Fibroblast of pulmonary artery (primary cell): ENCODE results near the gene RIMBP2.

Experiments used
- DNase-seq: peaks from one replicate; pipeline ENCODE4 v3.0.0-alpha.2; 2010; ENCODE audit warnings: low read depth
- H3K4me3 ChIP-seq: replicated peaks from 2 replicates; pipeline ENCODE4 v1.5.1; 2011; ENCODE audit warnings: low read depth, mild to moderate bottlenecking, control low read depth, low read length, moderate library complexity
- TF ChIP-seq, protein P1 (sequence below): IDR thresholded peaks from 2 replicates; pipeline ENCODE4 v1.5.1; 2011; ENCODE audit warnings: mild to moderate bottlenecking, control low read depth, low read length, inconsistent platforms; ENCODE audit errors: missing control alignments

The RIMBP2 gene

DNA sequence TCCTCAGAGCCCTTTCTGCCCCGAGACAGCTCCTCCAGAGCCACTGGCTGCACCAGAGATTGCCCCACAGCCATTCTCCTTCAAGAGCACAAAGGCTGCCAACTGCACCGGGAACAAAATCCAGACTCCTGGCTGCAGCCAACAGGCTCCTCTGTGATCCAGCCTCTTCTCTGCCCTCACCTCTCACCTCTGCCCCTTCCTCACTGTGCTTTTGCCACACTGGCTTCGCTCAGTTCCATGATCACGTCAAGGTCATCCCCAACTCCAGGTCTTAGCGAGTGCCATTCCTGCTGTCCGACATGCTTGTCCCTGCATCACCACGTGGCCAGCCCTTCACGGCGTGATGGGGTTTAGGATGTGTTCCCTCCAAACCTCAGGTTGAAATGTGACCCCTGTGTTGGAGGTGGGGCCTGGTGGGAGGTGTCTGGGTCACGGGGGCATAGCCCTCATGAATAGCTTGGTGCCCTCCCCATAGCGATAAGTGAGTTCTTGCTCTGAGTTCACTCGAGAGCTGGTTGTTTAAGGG, 229.1 kb downstream of the RIMBP2 start:
- DNase-seq, result no peak
- TF ChIP-seq, protein P1, sequence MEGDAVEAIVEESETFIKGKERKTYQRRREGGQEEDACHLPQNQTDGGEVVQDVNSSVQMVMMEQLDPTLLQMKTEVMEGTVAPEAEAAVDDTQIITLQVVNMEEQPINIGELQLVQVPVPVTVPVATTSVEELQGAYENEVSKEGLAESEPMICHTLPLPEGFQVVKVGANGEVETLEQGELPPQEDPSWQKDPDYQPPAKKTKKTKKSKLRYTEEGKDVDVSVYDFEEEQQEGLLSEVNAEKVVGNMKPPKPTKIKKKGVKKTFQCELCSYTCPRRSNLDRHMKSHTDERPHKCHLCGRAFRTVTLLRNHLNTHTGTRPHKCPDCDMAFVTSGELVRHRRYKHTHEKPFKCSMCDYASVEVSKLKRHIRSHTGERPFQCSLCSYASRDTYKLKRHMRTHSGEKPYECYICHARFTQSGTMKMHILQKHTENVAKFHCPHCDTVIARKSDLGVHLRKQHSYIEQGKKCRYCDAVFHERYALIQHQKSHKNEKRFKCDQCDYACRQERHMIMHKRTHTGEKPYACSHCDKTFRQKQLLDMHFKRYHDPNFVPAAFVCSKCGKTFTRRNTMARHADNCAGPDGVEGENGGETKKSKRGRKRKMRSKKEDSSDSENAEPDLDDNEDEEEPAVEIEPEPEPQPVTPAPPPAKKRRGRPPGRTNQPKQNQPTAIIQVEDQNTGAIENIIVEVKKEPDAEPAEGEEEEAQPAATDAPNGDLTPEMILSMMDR, result no peak

DNA sequence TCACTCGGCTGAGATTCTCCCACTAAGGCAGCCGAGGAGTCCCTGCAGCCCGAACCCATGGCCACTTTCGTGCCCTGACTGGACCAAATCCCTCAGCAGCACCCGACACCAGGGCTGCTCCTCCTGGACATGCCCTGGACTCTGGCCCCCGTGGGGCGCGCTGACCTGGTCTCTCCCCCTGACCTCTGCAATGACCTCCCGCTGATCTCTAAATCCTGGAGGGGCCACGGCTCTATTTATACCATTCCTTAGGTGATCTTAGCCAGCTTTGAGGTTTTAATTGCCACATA, 230.0 kb downstream of the RIMBP2 start:
- TF ChIP-seq, protein P1, result no peak
- no peak for DNase-seq
- H3K4me3 ChIP-seq, result no peak overlapping the region

More for the DNA sequence above, 229.1 kb downstream of the RIMBP2 start:
- no peak overlapping the region for H3K4me3 ChIP-seq

DNA sequence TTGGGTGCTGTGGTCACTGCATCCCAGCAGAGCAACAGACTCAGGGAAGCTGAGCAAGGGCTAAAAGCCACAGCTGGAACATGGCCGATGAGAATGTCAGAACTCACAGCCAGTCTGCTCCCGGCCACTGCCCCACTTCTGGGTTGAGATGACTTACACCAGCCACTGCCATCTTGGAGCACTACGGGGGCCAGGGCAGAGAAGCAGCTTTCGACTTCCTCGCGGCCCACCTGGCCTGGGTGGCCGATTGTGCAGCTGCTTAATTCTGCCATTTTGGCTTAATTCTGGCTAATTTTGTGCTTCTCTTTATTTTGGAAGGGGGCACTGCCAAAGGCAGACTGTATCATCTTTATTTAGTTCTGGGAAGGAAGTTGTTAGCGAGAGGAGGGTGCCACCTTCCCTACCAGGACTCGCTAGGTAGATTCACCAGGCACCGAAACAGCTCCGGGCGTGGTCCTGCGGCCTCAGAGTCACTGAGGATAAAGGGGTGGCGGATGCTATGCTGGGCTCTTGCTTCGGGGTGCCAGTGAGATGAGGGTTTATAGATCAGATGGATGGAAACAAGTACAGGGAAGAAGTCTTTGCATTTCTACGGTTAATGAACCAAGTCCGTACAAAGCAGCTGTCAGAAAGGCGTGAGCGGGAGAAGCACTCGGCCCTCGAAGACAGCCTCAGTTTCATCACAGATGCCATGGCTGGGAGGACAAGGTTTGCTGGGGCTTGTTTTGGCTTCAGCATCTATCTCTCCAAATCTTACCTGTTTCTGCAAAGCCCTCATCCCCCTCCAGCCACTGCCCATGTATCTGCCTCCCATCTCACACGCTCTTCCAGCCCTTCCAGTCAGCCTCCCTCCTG, 230.6 kb downstream of the RIMBP2 start:
- H3K4me3 ChIP-seq, result no peak overlapping the region
- DNase-seq, result no peak
- TF ChIP-seq, protein P1, result no peak

DNA sequence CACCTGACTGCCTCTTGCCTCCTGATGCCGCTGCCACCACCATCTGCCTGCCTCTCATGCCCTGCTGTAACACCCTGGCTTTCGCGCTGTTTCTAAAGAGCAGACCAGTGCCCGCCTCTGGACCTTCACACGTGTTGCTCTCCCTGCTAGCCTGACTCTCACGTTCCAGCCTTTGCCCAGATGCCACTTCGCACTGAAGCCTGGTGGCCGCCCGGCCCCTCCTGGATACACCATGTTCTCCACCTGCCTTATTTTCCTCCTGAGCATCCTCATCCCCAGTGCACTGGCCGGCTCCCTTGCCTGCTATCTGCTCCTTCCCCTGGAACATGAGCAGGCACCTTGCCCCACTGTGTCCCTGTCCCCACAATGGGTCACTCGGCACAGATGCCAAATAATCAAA, 231.9 kb downstream of the RIMBP2 start:
- H3K4me3 ChIP-seq, result no peak overlapping the region
- no peak for DNase-seq
- TF ChIP-seq, protein P1, result no peak

DNA sequence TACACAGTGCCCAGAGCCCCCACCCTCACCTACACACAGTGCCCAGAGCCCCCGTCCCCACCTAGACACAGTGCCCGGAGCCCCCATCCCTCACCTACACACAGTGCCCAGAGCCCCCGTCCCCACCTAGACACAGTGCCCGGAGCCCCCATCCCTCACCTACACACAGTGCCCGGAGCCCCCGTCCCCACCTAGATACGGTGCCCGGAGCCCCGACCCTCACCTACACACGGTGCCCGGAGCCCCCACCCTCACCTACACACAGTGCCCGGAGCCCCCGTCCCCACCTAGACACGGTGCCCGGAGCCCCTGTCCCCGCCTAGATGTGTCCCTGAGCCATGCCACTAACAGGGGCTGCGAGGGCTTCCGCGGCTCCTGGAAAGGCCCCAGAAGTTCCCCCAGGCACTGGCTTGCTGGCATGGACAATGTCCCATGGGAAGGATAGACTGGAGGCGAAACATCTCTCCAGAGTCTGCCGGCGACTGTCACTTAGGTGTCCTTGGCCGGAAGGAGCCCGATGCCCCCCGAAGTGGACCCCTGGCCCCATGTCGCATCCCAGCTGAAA, 232.4 kb downstream of the RIMBP2 start:
- DNase-seq, result no peak
- H3K4me3 ChIP-seq, result no peak overlapping the region
- TF ChIP-seq, protein P1, result no peak

DNA sequence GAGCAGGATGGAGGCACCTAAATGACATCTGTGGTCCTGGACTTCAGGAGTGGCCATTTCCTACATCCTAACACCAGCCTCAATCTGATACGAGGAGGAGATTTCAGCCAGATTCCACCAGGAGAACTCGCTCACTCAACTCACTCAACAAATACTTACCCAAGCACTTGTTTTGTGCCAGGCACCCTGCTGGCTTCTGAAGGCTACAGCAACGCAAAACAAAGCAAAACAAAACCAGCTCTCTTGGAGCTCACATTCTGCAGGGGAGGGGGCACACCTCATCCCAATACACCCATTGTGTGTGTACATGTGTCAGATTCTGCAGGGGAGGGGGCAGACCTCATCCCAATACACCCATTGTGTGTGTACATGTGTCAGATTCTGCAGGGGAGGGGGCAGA, 233.7 kb downstream of the RIMBP2 start:
- TF ChIP-seq, protein P1, result no peak
- H3K4me3 ChIP-seq, result no peak overlapping the region
- no peak for DNase-seq
